Astrocyte of the cerebellum (primary cell): ENCODE data around the gene AKAP17A.

Experiments
- DNase-seq: peaks from one replicate; pipeline ENCODE4 v3.0.0-alpha.2; 2011; ENCODE audit warnings: low read depth
- H3K4me3 ChIP-seq: 2 replicates; pipeline ENCODE4 v1.5.1; 2011; ENCODE audit warnings: mild to moderate bottlenecking, low read depth, low read length, moderate library complexity
- CTCF ChIP-seq: IDR thresholded peaks from 2 replicates; pipeline ENCODE4 v1.5.1; 2012; ENCODE audit warnings: low read length, low read depth, moderate library complexity, mild to moderate bottlenecking; ENCODE audit errors: missing control alignments
- in situ Hi-C: cut with HindIII; loops from 2 replicates; pipeline ENCODE4 v1.10.0; 2017; ENCODE audit warnings: low sequenced_read_pairs

Gene AKAP17A

GRCh38 chrX:1600406-1601050, 9.1 kb downstream of the AKAP17A start:
- H3K4me3 ChIP-seq = no peak overlapping the region
- no peak for DNase-seq
- in situ Hi-C loops = no loop called here
- no peak for TF ChIP-seq CTCF

GRCh38 chrX:1601051-1601767, 9.8 kb downstream of the AKAP17A start:
- in situ Hi-C loops = no loop called here
- H3K4me3 ChIP-seq = no peak overlapping the region
- TF ChIP-seq CTCF = no peak

GRCh38 chrX:1601768-1602085, 10.3 kb downstream of the AKAP17A start:
- H3K4me3 ChIP-seq = no peak overlapping the region
- no peak for DNase-seq
- no peak for TF ChIP-seq CTCF
- in situ Hi-C loops = no loop called here

More at GRCh38 chrX:1601051-1601767, 9.8 kb downstream of the AKAP17A start:
- no peak for DNase-seq

GRCh38 chrX:1602299-1602698, 10.9 kb downstream of the AKAP17A start:
- DNase-seq = no peak
- no peak for TF ChIP-seq CTCF
- no peak overlapping the region for H3K4me3 ChIP-seq
- in situ Hi-C loops = no loop called here

- DNase-seq = no peak
- no peak overlapping the region for H3K4me3 ChIP-seq
- in situ Hi-C loops = no loop called here
- no peak for TF ChIP-seq CTCF
Measured at GRCh38 chrX:1606496-1606895, 15.1 kb downstream of the AKAP17A start.

GRCh38 chrX:1609311-1609710, 17.9 kb downstream of the AKAP17A start:
- in situ Hi-C loops = no loop called here
- DNase-seq = no peak
- no peak overlapping the region for H3K4me3 ChIP-seq
- no peak for TF ChIP-seq CTCF
